ENCODE results near the gene SPATA9. TPM values are rescaled to one million over a fixed set of nuclear protein-coding genes. Genes with fewer than 3 reads are reported as not detected.
"Not testable (repeated sequence)": the region's sequence is repeated elsewhere in the genome, so short reads cannot be mapped to it uniquely, and the experiment has no call there.

Gene SPATA9
- total RNA-seq, 1 donor from 2014 or later: 0.82 TPM

GRCh38 chr5:95718203-95718602 lies 35.4 kb upstream of the SPATA9 start:
- FAIRE-seq: no peak

GRCh38 chr5:95717439-95717838 lies 34.6 kb upstream of the SPATA9 start:
- no peak for DNase-seq (ENCODE audit: low spot score in 2 of 2)
- FAIRE-seq: no peak

More at GRCh38 chr5:95718203-95718602, 35.4 kb upstream of the SPATA9 start:
- DNase-seq (ENCODE audit: low spot score in 2 of 2): no peak

- FAIRE-seq (no peak), DNase-seq (ENCODE audit: low spot score in 2 of 2) (no peak)
Observed at GRCh38 chr5:95715799-95716461, 33.1 kb upstream of the SPATA9 start.

- DNase-seq (ENCODE audit: low spot score in 2 of 2): no peak
Observed at GRCh38 chr5:95713960-95714710, 31.3 kb upstream of the SPATA9 start.

GRCh38 chr5:95713246-95713645 lies 30.5 kb upstream of the SPATA9 start:
- FAIRE-seq; DNase-seq (ENCODE audit: low spot score in 2 of 2): not testable (repeated sequence)

More at GRCh38 chr5:95713960-95714710, 31.3 kb upstream of the SPATA9 start:
- FAIRE-seq: no peak

- FAIRE-seq (no peak), DNase-seq (ENCODE audit: low spot score in 2 of 2) (no peak)
Observed at GRCh38 chr5:95712347-95712958, 29.7 kb upstream of the SPATA9 start.

- DNase-seq (ENCODE audit: low spot score in 2 of 2): no peak
- FAIRE-seq: no peak
Observed at GRCh38 chr5:95711501-95712346, 28.9 kb upstream of the SPATA9 start.

GRCh38 chr5:95710651-95711500 lies 28.1 kb upstream of the SPATA9 start:
- not testable (repeated sequence) for DNase-seq (ENCODE audit: low spot score in 2 of 2); FAIRE-seq

- no peak for FAIRE-seq
- DNase-seq (ENCODE audit: low spot score in 2 of 2): no peak
Observed at GRCh38 chr5:95709967-95710650, 27.3 kb upstream of the SPATA9 start.

GRCh38 chr5:95708876-95709275 lies 26.1 kb upstream of the SPATA9 start:
- FAIRE-seq (no peak), DNase-seq (ENCODE audit: low spot score in 2 of 2) (no peak)

GRCh38 chr5:95707534-95708188 lies 24.9 kb upstream of the SPATA9 start:
- FAIRE-seq; DNase-seq (ENCODE audit: low spot score in 2 of 2): not testable (repeated sequence)

- FAIRE-seq: no peak
- DNase-seq (ENCODE audit: low spot score in 2 of 2): no peak
Observed at GRCh38 chr5:95707055-95707454, 24.3 kb upstream of the SPATA9 start.

- FAIRE-seq; DNase-seq (ENCODE audit: low spot score in 2 of 2): not testable (repeated sequence)
Observed at GRCh38 chr5:95706196-95706595, 23.4 kb upstream of the SPATA9 start.

- DNase-seq (ENCODE audit: low spot score in 2 of 2): no peak
- FAIRE-seq: no peak
Observed at GRCh38 chr5:95704150-95704549, 21.4 kb upstream of the SPATA9 start.

- DNase-seq (ENCODE audit: low spot score in 2 of 2) (no peak), FAIRE-seq (no peak)
Observed at GRCh38 chr5:95701074-95701473, 18.3 kb upstream of the SPATA9 start.

- DNase-seq (ENCODE audit: low spot score in 2 of 2) (no peak), FAIRE-seq (no peak)
Observed at GRCh38 chr5:95699337-95699736, 16.5 kb upstream of the SPATA9 start.

GRCh38 chr5:95697781-95698681 lies 15.2 kb upstream of the SPATA9 start:
- DNase-seq (ENCODE audit: low spot score in 2 of 2): no peak
- no peak for FAIRE-seq
